HUDEP-2 (cell line): ENCODE measurements around the gene GRB10.

ENCODE experiments used
- DNase-seq, 76 experiments: peaks; one replicate each; lab custom pipeline; 2025; ENCODE audit not compliant: unreplicated experiment in 76 of 76; lab: John Stamatoyannopoulos, UW

Gene GRB10

GRCh38 chr7:50660040-50660829 is 122.5 kb downstream of the GRB10 start:
- no peak for DNase-seq

- DNase-seq, result no peak
These were observed 123.2 kb downstream of the GRB10 start for GRCh38 chr7:50659329-50659965.

- DNase-seq, result no peak
These were observed 124.0 kb downstream of the GRB10 start for GRCh38 chr7:50658696-50659095.

DNA sequence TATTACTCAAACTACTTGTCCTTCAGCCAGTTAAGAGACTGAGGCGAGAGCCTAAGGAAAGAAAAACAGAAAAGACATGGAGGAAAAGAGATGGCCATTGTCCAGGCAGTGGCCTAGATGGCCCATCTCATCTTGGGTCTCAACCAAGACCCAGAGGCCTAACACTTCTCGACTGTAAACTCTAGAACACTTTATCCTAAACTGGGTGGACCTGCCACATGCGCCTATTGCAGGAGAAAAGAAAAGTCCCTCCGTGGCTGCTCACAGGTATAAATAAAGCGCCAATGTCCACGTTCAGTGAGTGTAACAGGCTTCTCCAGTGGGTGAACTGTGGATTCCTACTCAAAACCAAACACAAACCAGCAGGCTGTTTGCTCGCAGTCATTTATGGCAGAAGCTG is 124.8 kb downstream of the GRB10 start:
- no peak for DNase-seq

- DNase-seq, result no peak
These were observed 125.3 kb downstream of the GRB10 start for GRCh38 chr7:50657341-50657873.

GRCh38 chr7:50656141-50656895 is 126.4 kb downstream of the GRB10 start:
- no peak for DNase-seq

DNA sequence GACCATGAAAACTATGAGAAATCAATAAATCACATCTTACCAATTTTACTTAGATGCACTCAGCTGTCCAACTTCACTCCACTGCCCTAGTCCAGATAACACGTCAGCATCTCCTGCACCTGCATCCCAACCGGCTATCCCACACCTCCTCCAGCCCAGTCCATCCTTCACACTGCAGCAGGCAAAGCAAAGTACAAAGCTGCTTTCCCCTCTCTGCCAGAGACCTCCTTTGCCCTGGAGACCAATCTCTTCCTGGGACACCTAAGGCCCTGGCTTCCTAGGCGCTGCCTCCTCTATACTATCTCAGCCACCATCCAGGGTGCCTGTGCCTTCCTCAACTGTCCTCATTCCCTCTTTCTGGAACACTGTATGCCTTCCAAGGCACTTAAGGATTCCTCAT is 127.2 kb downstream of the GRB10 start:
- DNase-seq, result no peak

- no peak for DNase-seq
These were observed 127.7 kb downstream of the GRB10 start for GRCh38 chr7:50655020-50655419.

GRCh38 chr7:50653981-50654425 is 128.7 kb downstream of the GRB10 start:
- DNase-seq, result no peak

DNA sequence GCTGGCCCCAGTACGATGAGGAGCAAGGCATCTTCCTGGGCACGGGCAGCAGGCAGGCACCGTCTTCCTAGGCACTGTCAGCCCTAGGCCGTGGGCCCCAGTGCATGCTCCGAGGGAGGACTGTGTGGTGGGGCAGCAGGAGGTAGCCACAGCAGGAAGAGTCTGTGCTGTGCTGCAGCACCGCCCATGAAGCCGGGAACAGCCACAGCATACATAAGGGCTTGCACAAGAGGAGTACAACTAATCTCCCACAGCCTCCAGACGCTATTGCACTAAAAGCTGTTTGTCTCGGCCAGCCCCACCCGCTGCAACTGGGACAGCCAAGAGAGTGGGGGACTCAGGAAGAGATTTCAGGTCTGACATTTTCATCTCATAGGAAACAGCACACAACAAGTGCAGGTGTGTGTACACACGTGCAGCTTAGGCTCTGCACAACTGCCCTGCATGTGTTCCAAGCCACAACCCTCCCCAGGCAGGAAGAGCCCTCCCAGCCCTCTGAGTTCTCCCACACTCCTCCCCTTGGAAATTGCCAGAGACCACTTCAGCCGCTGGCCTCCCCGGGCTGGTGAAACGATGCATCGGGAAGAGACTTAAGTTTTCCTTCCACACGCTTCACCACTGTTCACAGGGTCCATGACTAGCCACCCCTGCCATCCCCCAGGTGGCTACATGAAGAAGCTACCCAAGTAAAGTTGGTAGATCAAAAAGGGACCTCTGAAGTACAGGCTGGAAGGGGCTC is 129.4 kb downstream of the GRB10 start:
- no peak for DNase-seq

DNA sequence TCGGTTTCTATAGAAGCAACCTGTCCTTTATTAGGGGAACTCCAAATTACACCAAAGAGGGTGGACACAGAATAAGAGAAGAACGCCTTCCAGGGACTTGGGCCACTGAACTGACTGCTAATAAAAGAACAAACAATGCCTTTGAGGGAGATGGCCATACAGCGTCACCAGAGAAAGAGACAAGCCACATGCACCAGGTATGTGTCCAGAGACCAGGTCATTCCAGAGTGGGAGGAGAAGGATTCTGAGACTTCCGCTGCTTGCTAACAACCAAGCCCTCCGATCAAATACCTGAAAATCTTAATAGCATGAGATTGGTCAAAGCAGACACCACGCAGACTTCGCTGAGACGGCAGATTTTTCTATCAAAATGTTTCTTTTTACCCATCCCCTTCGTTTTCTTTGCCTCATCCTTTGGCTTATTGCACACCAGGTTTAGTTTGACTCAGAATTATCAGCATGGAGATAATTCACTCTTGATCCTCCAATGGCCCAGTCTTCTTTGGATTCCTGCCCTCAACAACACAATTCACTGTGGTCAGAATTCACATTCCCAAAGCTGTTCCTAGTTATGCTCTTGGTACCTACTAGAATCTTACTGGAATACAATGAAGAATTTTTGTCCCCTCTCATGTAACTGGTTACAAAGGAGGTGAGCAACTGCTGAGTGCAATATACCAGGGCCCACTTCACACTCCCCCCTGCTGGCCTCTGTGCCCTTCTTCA is 130.1 kb downstream of the GRB10 start:
- no peak for DNase-seq

DNA sequence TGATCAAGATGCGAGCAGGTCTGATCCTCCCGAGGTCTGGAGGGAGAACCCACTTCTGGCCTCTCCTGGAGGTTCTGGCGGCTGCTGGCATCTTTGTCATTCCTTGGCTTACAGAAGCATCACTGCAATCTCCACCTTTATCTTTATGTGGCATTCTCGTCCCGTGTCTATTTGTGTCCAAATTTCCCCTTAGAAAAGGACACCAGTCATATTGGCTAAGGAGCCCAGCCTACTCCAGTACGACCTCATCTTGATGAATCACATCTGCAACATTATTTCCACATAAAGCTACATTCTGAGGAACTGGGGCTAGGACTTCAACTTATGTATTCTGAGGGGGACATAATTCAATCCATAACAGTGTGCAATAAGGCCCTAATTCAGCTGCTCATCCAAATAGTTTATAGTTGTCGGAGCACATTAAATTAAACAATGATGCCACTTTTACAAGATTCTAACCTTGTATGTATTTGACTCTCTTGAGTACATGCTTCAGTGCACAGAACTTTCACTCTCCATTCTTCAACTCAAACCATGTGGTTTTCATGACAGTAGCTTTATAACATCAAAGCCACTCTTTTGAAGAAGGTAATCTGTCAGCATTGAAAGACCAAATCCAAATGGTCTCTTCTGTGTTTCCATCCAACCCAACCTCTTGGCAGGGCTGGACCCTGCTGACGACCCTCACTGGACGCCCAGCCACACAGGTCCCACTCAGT is 131.3 kb downstream of the GRB10 start:
- DNase-seq, result no peak

GRCh38 chr7:50650057-50650664 is 132.5 kb downstream of the GRB10 start:
- no peak for DNase-seq

- DNase-seq, result no peak
These were observed 133.3 kb downstream of the GRB10 start for GRCh38 chr7:50649259-50649885.

DNA sequence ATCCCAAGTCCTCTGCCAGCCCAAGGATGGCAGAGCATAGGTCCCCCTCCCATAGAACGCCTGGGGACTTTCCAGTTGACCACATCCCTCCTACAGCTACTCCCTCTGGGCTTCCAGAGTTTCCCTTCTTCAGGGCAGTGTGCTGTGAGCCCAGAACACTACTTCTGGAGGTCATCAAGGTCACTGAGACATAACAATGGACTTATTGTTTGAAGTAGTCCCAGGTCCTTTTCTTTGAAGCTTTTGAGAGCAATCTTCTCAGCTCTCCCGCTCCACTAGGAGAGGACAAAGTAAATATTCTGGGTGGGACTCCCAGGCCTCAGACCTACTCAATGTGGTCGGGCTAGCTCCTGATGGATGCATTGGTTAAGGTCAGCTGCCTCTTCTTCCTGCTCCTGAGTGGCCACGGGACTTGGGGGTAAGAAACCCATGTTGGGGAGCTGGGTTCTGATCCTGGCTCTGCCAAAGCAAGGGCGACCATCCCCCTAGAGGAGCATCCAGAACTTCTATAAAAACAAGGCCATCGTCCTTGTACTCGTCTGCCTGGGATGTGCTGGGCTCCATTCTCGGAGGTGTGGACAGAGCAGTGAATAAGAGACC is 134.0 kb downstream of the GRB10 start:
- no peak for DNase-seq

- no peak for DNase-seq
These were observed 134.6 kb downstream of the GRB10 start for GRCh38 chr7:50648076-50648475.

DNA sequence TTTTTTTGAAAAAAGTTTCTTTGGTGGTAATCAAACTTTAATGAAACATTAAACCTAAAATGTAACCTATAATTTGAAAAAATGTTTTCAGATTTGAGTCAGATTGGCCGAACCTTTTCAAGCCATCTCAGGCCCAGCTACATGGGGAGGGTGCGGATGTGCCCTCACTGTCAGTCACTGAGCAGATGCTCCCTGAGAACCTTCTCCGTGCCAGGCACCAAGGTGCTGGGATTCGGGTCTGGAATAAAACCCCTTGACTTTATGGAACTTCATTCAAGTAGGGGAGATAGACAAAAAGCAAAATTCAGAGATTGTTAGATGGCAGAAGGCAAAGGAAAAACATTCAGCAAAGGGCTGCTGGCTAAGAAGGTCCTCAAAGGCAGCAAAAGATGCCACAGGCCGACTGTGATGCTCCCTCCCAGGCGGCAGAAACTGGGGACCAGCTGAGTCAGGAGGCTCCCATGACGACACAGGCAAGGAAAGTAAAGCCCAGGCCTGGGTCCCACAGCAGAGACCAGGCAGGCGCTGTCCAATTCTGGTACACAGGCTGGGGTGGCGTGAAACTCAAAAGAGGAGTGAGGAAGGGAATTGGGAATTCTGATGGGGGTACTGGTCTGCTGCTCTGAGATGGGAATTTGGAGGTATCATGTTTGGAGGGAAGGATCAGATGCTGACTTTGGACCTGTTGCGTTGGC is 135.3 kb downstream of the GRB10 start:
- DNase-seq, result no peak

- DNase-seq, result no peak
These were observed 136.6 kb downstream of the GRB10 start for GRCh38 chr7:50646069-50646468.
